ENCODE measurements around the gene UBA5. TPM values are rescaled to one million over a fixed set of nuclear protein-coding genes. Genes with fewer than 3 reads are reported as not detected.

The UBA5 gene
- total and polyA plus RNA-seq, 9 of the 15 experiments (the other 6 are each of a cell fraction or from before 2014, with no cell fraction given) = 8.1 to 71.1 (median 29.4) TPM

- TF ChIP-seq, protein P1, sequence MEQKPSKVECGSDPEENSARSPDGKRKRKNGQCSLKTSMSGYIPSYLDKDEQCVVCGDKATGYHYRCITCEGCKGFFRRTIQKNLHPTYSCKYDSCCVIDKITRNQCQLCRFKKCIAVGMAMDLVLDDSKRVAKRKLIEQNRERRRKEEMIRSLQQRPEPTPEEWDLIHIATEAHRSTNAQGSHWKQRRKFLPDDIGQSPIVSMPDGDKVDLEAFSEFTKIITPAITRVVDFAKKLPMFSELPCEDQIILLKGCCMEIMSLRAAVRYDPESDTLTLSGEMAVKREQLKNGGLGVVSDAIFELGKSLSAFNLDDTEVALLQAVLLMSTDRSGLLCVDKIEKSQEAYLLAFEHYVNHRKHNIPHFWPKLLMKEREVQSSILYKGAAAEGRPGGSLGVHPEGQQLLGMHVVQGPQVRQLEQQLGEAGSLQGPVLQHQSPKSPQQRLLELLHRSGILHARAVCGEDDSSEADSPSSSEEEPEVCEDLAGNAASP (IDR thresholded peaks at IDR 0.05) = no peak
- no peak for TF ChIP-seq KLF16 (IDR thresholded peaks at IDR 0.05)
- no peak for TF ChIP-seq KAT7 (CRISPR knock-in tag; IDR thresholded peaks at IDR 0.05; ENCODE audit: borderline replicate concordance)
- no peak for TF ChIP-seq CEBPG (CRISPR knock-in tag; IDR thresholded peaks at IDR 0.05)
- TF ChIP-seq CEBPG (tag; conservative IDR thresholded peaks at IDR 0.05 in 1 of 2, IDR thresholded peaks at IDR 0.05 in 1 of 2) = no peak
- TF ChIP-seq, protein P2, sequence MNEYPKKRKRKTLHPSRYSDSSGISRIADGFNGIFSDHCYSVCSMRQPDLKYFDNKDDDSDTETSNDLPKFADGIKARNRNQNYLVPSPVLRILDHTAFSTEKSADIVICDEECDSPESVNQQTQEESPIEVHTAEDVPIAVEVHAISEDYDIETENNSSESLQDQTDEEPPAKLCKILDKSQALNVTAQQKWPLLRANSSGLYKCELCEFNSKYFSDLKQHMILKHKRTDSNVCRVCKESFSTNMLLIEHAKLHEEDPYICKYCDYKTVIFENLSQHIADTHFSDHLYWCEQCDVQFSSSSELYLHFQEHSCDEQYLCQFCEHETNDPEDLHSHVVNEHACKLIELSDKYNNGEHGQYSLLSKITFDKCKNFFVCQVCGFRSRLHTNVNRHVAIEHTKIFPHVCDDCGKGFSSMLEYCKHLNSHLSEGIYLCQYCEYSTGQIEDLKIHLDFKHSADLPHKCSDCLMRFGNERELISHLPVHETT (CRISPR knock-in tag; conservative IDR thresholded peaks at IDR 0.05 in 1 of 2, IDR thresholded peaks at IDR 0.05 in 1 of 2) = no peak
- no peak for TF ChIP-seq TEAD1 (CRISPR knock-in tag; IDR thresholded peaks at IDR 0.05)
- no peak for TF ChIP-seq JUND (IDR thresholded peaks at IDR 0.05; ENCODE audit: borderline replicate concordance, low read depth, low read length)
- no peak for TF ChIP-seq JUND (tag; IDR thresholded peaks at IDR 0.05; ENCODE audit: borderline replicate concordance, low read depth, low read length)
- no peak for TF ChIP-seq KLF1 (tag; IDR thresholded peaks at IDR 0.05)
- TF ChIP-seq POLR2AphosphoS2 (IDR thresholded peaks at IDR 0.05; ENCODE audit: low read length) = no peak
- TF ChIP-seq CHD2 (IDR thresholded peaks at IDR 0.05; ENCODE audit: low read depth, low read length) = no peak
- no peak for TF ChIP-seq KAT2B (IDR thresholded peaks at IDR 0.05; ENCODE audit: low read depth, low read length)
- TF ChIP-seq LEF1 (IDR thresholded peaks at IDR 0.05) = no peak
Observed at GRCh38 chr3:132637590-132637989, 22.5 kb upstream of the UBA5 start (continued).

Measured in K562 (cell line).